ENCODE results near the gene DLG1. TPM values are rescaled to one million over a fixed set of nuclear protein-coding genes. Genes with fewer than 3 reads are reported as not detected.

The DLG1 gene
- total RNA-seq, 1 donor from 2014 or later = 115 TPM

DNA sequence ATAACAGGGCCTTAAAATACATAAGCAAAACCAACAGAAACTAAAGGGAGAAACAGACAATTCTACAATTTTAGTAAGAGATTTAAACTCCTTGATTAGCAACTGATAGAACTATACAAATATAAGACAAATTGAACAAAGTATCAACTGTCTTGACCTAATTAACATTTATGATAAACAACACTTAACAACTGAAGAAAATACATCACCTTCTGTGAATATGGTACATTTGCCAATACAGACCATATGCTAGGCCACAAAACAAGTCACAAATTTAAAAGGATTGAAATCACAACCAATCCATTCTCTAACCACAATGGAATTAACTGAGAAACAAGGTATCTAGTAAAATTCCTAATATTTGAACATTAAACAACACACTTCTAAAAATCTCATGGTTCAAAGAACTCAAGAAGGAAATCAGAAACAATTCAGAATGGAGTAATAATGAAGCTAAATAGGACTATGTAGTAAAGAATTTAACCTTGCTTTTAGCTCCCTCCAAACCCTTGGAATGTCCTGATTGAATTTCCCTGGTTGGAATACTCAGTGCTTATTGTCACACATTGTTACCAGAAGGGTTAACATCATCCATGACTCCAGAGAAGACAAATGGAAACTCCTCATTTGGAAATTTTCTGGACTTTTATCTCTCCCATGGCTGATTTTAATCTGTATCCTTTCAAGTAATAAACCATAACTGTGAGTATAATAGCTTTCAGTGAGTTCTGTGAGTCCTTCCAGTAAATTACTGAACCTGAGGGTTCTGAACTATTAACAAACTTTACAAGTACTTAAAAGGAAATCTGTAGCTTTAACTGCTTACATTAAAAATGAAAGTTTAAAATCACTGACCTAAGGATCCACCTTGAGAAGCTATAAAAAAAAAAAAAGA, 88.8 kb downstream of the DLG1 start:
- Histone ChIP-seq H3K9me3 (no peaks in the 10 kb centered on the region), H3K4me1 (peaks cover 24% of the 10 kb centered on the region), H3K36me3 (no peaks in the 10 kb centered on the region), H3K27me3 (no peaks in the 10 kb centered on the region), H3K27ac (no peak overlapping the region), H3K4me3 (no peak overlapping the region)
- TF ChIP-seq POLR2A (IDR thresholded peaks at IDR 0.05) (no peak), POLR2AphosphoS5 (IDR thresholded peaks at IDR 0.05; ENCODE audit: insufficient read depth in 1 of 2, low read depth in 1 of 2) (no peak)
- TF ChIP-seq, protein P1, sequence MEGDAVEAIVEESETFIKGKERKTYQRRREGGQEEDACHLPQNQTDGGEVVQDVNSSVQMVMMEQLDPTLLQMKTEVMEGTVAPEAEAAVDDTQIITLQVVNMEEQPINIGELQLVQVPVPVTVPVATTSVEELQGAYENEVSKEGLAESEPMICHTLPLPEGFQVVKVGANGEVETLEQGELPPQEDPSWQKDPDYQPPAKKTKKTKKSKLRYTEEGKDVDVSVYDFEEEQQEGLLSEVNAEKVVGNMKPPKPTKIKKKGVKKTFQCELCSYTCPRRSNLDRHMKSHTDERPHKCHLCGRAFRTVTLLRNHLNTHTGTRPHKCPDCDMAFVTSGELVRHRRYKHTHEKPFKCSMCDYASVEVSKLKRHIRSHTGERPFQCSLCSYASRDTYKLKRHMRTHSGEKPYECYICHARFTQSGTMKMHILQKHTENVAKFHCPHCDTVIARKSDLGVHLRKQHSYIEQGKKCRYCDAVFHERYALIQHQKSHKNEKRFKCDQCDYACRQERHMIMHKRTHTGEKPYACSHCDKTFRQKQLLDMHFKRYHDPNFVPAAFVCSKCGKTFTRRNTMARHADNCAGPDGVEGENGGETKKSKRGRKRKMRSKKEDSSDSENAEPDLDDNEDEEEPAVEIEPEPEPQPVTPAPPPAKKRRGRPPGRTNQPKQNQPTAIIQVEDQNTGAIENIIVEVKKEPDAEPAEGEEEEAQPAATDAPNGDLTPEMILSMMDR (IDR thresholded peaks at IDR 0.05) = no peak
- DNase-seq (ENCODE audit: extremely low spot score in 2 of 2) = no peak
- intact Hi-C loops (cut with DNase I) = no loop called here

DNA sequence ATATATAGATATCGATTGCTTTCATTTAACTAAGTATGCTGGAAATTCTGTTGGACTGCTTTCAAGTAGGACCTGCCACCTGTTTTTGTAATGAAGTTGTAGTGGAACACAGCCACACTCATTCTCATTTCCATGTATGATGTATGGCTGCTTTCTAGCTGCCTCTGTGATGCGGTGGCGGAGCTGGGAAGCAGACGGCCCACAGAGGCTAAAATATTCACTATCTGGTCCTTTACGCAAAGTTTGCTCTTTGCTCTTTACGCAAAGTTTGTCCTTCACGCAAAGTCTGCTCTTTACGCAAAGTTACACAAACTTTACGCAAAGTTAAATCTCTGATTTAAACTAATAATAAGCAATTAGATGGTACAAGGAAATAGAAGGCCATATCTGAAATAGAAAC, 91.5 kb downstream of the DLG1 start:
- intact Hi-C loops (cut with DNase I) = no loop called here
- Histone ChIP-seq H3K27me3 (no peaks in the 10 kb centered on the region), H3K4me1 (peaks cover 47% of the 10 kb centered on the region), H3K27ac (no peak overlapping the region), H3K36me3 (no peaks in the 10 kb centered on the region), H3K9me3 (no peaks in the 10 kb centered on the region), H3K4me3 (no peak overlapping the region)
- TF ChIP-seq, protein P1 (IDR thresholded peaks at IDR 0.05) = no peak
- TF ChIP-seq POLR2AphosphoS5 (IDR thresholded peaks at IDR 0.05; ENCODE audit: insufficient read depth in 1 of 2, low read depth in 1 of 2) (no peak), POLR2A (IDR thresholded peaks at IDR 0.05) (no peak)
- DNase-seq (ENCODE audit: extremely low spot score in 2 of 2) = no peak

GRCh38 chr3:197205675-197206074, 92.7 kb downstream of the DLG1 start:
- intact Hi-C loops (cut with DNase I) = no loop called here
- Histone ChIP-seq H3K27ac (no peak overlapping the region), H3K27me3 (no peaks in the 10 kb centered on the region), H3K36me3 (no peaks in the 10 kb centered on the region), H3K4me1 (peaks cover 50% of the 10 kb centered on the region), H3K9me3 (no peaks in the 10 kb centered on the region), H3K4me3 (no peak overlapping the region)
- no peak for TF ChIP-seq POLR2A (IDR thresholded peaks at IDR 0.05)
- TF ChIP-seq, protein P1 (IDR thresholded peaks at IDR 0.05) = no peak
- TF ChIP-seq POLR2AphosphoS5 (IDR thresholded peaks at IDR 0.05; ENCODE audit: insufficient read depth in 1 of 2, low read depth in 1 of 2) = no peak
- no peak for DNase-seq (ENCODE audit: extremely low spot score in 2 of 2)

- no peak overlapping the region for H3K27ac ChIP-seq
- H3K9me3 ChIP-seq = no peaks in the 10 kb centered on the region
- TF ChIP-seq, protein P1 (IDR thresholded peaks at IDR 0.05) = no peak
- TF ChIP-seq POLR2A (IDR thresholded peaks at IDR 0.05) (no peak), POLR2AphosphoS5 (IDR thresholded peaks at IDR 0.05; ENCODE audit: insufficient read depth in 1 of 2, low read depth in 1 of 2) (no peak)
- no peaks in the 10 kb centered on the region for H3K27me3 ChIP-seq
- no peak overlapping the region for H3K4me3 ChIP-seq
- no peak for DNase-seq (ENCODE audit: extremely low spot score in 2 of 2)
- no peaks in the 10 kb centered on the region for H3K36me3 ChIP-seq
- H3K4me1 ChIP-seq = peaks cover 50% of the 10 kb centered on the region
- intact Hi-C loops (cut with DNase I) = no loop called here
These were observed 93.1 kb downstream of the DLG1 start for GRCh38 chr3:197205265-197205664.

DNA sequence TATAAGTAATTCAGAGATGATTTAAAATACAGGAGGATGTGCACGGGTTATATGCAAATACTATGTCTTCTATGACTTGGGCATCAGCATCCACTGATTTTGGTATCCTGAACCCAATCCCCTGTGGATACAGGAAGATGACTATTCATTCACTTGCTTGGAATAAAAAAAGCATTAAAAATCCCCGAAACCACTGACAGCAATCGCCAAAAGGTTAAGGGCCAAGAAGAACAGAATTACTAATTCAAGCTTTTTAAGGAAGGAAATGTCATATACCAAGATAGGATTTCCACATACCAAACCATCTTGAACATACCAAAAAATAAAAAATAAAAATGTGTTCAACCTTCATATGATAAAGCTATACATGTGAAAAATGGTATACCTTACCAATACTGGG, 93.7 kb downstream of the DLG1 start:
- H3K9me3 ChIP-seq = no peaks in the 10 kb centered on the region
- intact Hi-C loops (cut with DNase I) = no loop called here
- H3K4me3 ChIP-seq = no peak overlapping the region
- no peaks in the 10 kb centered on the region for H3K36me3 ChIP-seq
- H3K27ac ChIP-seq = no peak overlapping the region
- no peaks in the 10 kb centered on the region for H3K27me3 ChIP-seq
- no peak for TF ChIP-seq POLR2AphosphoS5 (IDR thresholded peaks at IDR 0.05; ENCODE audit: insufficient read depth in 1 of 2, low read depth in 1 of 2)
- no peak for TF ChIP-seq POLR2A (IDR thresholded peaks at IDR 0.05)
- TF ChIP-seq, protein P1 (IDR thresholded peaks at IDR 0.05) = no peak
- H3K4me1 ChIP-seq = peaks cover 45% of the 10 kb centered on the region
- DNase-seq (ENCODE audit: extremely low spot score in 2 of 2) = no peak
